GM18507 (cell line): ENCODE data around the gene NPFF.
A peak's percentile ranks its signal among the peaks of the same experiment; 100 is the strongest.

Source experiments
- DNase-seq: peaks from one replicate; pipeline ENCODE4 v3.0.0; 2011; ENCODE audit warnings: low read depth; ENCODE audit not compliant: insufficient read length; ENCODE audit errors: extremely low spot score
- FAIRE-seq: peaks from 2 replicates; lab custom pipeline; 2011; peaks lifted over from hg19 to GRCh38; lab: Jason Lieb, UNC

NPFF gene

DNA sequence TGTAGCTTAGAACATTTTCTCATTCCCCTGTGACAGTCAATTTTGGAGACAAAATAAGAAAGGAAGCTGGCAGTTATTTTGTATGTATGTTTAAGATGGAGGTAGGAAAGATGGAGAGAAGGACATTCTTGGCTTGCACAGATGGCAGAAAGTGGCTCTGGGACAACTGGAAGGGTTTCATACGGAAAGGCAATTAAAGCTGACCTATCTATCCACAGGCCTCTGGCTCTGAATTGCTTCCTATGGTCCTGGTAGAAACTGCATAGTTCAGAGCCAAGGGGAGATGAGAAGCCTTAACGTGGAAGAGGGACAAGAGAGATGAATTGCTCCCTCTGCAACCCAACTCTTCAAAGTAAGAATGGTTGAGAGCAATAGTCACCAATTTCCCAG, 8.0 kb upstream of the NPFF start:
- DNase-seq (no peak), FAIRE-seq (no peak)

DNA sequence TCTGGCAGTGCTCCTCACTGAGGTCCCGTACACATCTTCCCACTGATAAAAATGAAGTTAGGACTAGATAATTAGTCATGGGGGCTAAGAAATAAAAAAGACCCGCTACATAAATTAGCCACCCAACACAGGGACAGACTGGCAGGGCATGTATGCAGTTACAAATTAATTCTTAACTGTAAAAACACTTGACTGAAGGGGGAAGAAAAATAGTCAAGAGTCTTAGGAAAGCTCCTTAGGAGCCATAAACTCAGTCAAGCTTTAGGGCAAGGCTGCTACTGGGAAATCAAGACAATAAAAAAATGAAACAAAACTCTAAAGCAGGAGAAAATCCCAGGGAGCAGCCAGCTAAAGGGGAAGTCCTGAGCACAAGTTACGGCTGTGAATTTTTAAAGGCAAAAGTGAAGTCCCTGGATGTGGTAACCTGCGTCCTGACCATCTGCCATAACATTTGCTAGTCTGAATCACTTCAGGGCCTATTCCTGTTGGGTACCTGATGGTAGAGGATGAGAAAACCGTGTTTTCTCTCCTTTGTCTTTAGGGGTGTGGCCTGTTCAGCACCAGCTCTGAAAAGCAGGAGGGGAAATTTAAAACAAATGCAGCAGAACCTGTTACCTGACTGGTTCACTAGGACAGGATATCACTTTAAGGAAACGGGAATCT, 7.5 kb upstream of the NPFF start:
- FAIRE-seq: no peak

DNA sequence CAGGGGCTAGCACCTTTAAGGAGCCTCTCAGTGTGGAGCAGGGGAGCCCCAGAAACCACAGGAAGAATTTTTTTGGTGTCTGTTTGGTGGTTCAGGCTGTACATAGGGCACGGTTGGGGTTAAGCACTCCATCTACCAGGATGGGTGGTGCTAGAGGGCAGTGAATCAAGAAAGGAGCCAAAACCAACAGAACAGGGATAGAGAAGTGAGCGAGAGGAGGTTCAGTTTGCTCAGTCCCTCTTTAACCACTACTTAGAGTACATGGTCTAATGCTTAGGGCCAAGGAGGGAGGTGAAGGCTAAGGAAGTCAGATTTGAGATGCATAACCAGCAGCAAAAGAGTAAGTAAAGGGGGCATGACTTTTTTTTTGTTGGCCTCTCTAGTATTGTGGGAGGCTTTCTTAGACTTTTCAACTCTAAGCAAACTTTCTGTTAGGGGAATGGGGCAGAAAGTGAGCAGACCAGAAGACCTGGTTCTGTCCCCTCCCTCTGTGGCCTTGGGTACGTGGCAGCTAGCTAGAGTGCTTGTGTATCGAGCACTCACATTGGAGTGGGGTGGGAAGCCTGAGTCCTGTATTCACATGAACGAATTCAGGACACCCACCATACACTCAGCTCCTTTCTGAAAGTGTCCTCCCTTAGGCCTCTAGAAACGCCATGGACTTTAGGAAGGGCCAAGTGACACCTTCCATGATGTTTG, 6.6 kb upstream of the NPFF start:
- FAIRE-seq: no peak
- DNase-seq: no peak

More for the DNA sequence above, 7.5 kb upstream of the NPFF start:
- no peak for DNase-seq

DNA sequence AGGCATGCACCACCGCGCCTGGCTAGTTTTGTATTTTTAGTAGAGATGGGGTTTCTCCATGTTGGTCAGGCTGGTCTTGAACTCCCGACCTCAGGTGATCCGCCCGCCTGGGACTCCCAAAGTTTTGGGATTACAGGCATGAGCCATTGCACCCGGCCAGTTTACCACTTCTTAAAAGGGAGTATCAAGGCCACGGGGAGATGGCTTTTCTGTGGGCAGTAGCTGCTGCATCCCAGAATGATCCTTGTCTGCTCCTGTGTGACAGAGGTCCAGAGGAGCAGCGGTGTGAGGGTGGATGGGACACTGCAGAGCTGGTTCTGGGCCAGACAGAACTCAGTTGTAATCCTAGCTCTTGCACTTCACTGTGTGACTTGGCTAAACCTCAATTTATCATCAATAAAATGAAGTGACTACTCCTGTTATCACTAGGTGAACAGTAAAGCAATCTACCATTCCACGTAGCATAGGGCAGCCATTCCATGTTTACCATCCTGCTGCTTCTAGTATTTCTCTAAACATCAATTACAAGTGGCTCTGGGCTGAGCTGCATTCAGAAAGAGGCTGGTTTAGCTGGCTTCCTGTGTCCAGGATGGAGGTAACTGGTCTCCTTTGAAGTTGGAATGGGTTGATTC, 3.0 kb upstream of the NPFF start:
- no peak for FAIRE-seq
- DNase-seq: no peak

DNA sequence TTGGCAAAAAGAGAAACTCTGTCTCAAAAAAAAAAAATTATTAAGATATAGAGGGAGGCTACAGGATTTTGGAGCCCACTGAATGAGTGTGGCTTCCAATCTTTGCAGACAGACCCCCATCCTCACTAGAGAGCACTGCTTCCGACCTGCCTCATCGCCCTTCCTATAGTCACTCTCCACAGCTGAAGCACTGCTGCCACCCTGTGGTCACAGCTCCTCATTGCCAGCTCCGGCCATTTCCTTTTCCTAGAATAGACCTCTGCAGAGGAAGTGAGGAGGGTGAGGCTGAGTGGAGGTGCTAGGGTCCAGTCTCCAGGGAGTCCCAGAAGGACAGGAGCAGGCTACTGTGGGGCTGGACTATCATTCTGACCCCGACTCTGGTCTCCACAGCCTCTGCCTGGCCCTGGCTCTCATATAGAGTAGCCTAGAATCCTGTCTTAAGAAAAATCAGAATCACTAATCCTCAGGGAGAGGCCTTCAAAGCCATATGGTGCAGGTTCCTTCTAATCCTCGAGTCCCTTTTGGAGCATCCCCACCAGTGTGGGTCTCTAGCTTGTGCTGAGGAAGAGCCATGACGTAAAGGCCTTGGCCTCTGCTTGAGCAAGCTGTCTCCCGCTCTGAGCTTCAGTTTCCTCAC, 1.4 kb upstream of the NPFF start:
- peak; percentile 72 for DNase-seq
- FAIRE-seq: peak; percentile 87

DNA sequence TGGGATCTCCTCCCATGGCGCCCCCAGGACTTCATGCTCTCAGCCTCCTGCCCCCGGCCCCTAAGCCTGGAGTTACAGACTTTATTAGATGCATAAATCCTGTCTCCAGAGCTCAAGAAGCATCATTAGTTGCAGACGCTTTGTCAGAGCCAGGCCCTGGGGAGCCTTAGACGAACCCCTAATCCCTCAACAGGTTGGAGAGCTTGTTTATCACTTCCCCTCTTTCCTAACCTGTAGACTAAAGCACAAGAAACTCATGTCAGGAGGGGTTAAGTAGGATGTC, 260 bp upstream of the NPFF start:
- DNase-seq (no peak), FAIRE-seq (no peak)

DNA sequence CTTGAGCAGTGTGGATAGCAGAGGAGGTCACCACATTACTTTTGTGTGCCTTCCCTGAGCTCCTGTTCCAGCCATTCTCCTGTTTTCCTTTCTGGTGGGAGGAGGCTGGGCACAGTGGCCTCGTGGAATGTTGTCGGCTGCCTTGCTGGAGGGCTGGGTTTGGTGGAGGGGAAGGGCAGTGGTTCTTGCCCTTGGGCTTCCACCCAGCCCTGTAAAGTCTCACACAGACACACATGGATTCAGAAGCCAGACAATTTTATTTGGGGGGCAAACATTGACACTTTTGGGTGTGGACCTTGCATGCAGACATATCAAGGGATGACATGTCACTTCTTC, 866 bp downstream of the NPFF start:
- FAIRE-seq (no peak), DNase-seq (no peak)

DNA sequence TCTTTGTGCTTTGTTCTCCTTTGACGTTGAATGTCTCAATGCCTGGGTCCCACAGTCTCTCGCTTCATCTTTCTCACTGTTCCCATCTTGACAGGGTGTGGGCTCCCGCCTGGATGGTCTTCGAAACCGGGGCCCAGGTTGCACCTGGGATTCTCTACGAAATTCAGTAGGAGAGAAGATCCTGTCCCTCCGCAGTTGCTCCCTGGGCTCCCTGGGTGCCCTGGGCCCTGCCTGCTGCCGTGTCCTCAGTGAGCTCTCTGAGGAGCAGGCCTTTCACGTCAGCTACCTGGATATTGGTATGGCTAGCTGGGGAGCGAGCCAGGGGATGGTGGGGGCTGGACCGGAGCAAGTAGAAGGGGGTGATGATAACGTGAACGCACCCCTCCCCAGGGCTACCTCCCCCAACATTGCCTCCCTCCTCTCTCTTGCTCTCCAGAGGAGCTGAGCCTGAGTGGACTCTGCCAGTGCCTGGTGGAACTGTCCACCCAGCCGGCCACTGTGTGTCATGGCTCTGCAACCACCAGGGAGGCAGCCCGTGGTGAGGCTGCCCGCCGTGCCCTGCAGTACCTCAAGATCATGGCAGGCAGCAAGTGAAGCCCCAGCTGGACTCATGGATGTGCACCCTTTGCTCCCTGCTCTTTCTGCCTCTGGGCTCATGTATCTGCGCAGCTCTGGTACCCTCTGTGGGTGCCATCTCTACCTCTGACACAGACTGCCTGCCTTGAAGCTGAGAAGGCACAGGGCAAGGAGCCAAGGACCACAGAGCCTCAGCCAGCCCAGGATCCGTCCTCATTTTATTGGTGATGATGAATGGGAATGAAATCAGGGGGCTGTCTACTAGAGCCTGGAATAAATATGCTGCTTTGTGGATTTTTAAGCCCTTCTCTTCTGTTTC, 1.5 kb downstream of the NPFF start:
- DNase-seq: no peak
- FAIRE-seq: no peak

DNA sequence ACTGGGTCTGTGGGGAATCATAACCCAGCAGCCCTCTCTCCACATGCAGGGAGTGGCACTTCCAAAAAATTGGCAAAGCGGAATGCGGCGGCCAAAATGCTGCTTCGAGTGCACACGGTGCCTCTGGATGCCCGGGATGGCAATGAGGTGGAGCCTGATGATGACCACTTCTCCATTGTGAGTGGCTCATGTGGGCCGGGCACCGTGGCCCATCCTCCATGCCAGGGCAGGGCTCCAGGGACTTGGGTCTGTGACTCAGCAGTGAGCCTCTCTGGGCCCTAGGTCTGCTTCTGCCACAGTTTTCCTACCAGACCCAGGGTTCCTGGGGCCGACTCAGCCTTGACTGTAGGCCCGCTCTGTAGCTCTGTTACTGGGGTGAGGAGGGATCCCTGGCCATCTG, 2.2 kb downstream of the NPFF start:
- DNase-seq (no peak), FAIRE-seq (no peak)

DNA sequence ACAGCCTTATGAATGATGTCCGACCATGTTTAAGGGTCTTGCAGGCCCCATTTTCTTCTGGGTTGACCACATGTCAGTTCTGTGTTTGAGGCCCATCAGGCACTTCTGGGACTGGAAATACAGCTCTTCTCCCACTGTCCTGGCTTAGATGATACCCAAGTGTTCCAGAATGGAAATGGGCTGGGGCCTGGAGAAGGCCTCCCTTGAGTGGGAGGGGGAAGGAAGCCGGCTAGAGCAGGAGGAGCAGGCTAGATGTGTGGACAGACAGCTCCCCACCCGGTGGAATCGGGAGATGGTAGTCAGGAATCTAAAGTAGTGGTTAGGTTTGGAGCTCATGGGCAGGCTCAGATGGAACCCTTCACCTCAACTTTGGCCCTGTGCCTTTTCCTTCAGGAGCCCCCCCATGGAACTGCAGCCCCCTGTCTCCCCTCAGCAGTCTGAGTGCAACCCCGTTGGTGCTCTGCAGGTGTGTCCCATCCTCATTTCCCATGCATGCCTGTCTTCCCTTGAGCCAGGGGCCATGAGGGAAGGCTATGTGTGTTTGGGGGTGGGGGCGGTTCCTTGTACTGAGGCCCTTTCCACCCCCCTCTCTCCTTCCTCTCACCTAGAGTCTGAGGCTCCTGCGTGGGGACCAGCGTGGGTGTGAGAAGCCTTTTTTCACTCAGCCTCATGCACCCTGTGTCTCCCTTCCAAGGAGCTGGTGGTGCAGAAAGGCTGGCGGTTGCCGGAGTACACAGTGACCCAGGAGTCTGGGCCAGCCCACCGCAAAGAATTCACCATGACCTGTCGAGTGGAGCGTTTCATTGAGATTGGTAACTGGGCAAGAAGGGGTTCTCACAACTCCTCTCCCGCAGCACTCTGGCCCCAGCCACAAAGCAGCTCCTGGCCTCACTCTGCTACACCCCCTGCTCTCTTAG, 3.0 kb downstream of the NPFF start:
- no peak for DNase-seq

DNA sequence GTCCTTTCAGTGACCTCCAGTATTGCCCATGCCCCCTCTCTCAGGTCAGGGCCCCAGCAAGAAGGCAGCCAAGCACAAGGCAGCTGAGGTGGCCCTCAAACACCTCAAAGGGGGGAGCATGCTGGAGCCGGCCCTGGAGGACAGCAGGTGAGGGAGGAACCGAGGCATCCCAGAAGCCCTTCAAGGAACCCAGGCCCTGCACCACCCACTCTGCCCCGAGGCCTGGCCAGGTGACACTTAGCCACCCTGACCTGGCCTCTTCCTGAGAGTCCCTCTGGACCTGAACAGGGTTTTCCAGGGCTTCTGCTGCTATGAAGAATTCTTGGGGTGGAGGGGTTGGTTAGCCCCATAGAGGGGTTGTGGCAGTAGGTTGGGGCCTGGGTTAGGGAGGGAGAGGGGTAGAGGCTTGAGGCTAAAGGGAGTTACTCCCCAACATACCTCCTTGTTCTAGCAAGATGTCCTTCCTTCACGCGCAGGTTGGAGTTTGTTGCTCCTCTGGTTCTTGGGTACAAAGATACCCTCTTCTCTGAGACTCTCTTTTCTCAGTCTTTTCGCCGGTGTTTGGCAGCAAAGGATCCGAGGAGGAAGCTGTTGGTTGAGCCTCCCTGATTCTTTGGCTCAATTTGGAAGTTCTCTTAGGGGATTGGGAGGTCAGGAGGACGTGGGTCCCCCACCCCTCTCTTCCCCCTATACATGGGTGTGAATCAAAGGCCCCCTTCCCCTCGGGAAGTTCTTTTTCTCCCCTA, 4.1 kb downstream of the NPFF start:
- FAIRE-seq: no peak
- DNase-seq: no peak

More for the DNA sequence above, 3.0 kb downstream of the NPFF start:
- FAIRE-seq: no peak

DNA sequence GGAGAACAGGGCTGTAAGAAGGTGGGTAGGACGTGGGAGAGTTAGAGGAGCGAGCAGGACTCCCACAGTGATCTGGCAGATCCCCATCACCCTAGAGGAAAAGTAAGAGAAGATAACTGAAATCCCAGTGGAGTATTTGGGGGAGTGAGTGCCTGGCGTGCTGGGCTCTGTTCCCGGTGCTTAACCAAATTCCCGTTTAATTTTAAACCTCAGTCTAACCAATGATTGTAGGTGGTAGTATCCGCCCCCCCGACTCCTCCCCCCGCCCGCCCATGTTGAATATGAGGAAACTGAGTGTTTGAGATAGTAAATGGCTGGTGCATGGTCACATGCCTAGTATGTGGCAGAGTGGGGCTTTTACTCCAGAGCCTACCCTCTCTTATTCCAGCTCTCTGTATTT, 5.0 kb downstream of the NPFF start:
- no peak for DNase-seq

DNA sequence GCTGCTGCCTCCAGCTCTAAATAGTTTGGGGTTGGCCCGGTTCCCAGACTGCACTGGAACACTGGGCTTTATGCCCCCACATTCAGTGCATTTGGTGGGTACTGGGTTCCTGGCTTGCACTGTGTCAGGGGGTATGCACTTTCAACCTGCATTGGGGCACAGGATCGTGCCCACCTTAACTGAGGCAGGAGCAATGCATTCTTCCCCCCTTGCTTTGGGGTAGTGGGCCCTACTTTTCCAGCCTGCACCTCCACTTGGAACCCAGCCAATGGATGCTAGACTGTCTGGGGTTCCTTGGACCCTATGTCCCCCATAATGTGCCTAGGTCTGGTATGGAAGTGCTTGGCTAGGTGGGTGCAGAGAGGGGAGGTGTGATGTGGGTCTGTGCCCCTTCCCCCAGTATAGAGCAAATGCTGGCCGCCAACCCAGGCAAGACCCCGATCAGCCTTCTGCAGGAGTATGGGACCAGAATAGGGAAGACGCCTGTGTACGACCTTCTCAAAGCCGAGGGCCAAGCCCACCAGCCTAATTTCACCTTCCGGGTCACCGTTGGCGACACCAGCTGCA, 5.6 kb downstream of the NPFF start:
- FAIRE-seq: no peak
- no peak for DNase-seq

More for the DNA sequence above, 5.0 kb downstream of the NPFF start:
- FAIRE-seq: no peak

DNA sequence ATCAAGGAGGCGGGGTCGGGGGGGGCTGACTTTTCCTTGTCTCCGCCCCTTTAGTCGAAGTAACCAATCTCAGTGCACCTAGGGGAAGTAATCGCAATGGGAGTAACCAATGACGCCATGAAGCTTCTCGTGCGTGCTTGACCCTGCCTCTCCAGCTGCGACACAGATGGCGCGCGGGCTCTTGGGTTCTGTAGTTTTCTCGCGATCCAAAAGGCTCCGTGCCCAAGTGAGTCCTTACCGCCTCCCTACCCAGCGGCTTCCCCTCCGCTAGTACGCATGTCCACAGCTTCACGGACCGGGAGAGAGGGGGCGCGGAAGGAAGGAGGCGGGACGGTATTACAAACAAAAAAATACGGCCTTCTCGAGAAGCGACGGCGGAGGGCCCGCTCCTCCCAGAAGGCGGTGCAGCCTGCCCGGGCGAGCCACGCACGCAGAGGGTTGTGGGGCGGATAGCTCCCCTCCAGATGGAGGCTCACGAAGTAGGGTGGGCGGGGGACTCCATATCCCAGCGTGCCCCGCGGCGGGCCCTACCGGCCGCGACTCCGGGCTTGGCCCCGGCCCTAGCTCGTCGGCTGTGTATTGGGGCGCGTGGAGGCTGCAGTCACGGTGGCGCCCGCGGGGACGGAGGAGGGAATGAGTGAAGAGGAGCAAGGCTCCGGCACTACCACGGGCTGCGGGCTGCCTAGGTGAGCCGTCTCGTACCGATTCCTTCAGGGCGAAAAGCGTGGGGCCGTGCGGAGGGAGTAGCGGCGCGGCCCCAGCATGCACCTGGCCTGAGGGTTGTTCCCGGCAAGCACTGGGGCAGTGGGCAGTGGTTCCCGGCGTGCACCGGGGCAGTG, 6.3 kb downstream of the NPFF start, which contains the start of gene TARBP2:
TSS of gene TARBP2 (plus strand) at position 508 of the 839 bp plus-strand sequence. CDS start at position 634, 126 bp downstream.
- FAIRE-seq (peak; percentile 99), DNase-seq (peak; percentile 88)

DNA sequence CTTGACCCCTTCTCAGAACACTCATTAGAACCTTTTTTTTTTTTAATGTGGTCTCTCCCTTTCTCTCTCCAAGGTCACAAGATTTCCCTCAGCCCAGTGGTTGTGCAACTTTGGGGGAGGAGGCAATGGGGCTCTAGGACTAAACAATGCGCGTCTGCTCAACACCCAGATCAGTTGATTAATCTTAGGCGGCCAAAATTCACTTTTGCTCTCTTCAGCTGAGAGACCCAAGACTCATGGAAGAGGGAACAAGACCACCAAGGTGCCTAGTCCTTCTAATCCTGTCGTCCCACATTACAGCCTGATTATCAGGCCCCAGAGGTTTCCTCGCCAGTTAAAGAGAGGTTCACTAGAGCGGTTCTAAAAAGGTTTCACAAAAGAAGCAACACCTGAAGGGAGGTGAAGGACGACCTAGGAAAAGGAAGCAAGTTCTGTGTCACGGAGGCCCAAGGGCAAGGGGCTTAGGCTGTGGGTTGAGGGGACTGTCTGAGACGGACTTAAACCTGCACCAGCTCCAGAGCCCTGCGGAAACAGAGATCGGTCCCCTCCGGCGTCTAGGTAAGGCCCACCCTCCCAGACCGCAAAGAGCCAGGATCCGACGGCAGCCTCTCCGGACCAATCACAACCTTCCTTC, 7.0 kb downstream of the NPFF start:
- DNase-seq (no peak), FAIRE-seq (no peak)
